Activated CD4-positive, alpha-beta memory T cell treated with anti-CD3 and anti-CD28 coated beads, Interleukin-2, amount 10 ng/mL, durations not matched to agents 7 days and 5 days (primary cell): ENCODE results near the gene PDIA2. TPM values are rescaled to one million over a fixed set of nuclear protein-coding genes. Genes with fewer than 3 reads are reported as not detected.
A peak's percentile ranks its signal among the peaks of the same experiment; 100 is the strongest.
"Not testable (repeated sequence)": the region's sequence is repeated elsewhere in the genome, so short reads cannot be mapped to it uniquely, and the experiment has no call there.

ENCODE experiments used
- CTCF ChIA-PET: fragments of 350-600 bp; sonication (Branson Sonifier 250); formaldehyde crosslinking; loops from one replicate; lab custom pipeline; 2021; ENCODE audit warnings: antibody characterized with exemption, inconsistent platforms; lab: Charles Lee
- POLR2A ChIA-PET: fragments of 350-600 bp; sonication (Branson Sonifier 250); formaldehyde crosslinking; loops from one replicate; lab custom pipeline; 2021; ENCODE audit warnings: antibody characterized with exemption; lab: Charles Lee
- DNase-seq: peaks from one replicate; pipeline ENCODE4 v3.0.0-alpha.2; 2020
- H3K27ac Mint-ChIP-seq: one replicate; pipeline ENCODE4 v1.8.0; 2021; ENCODE audit warnings: mild to moderate bottlenecking, mixed read lengths
- H3K27me3 Mint-ChIP-seq: one replicate; pipeline ENCODE4 v1.8.0; 2021; ENCODE audit warnings: mixed read lengths
- H3K36me3 Mint-ChIP-seq: one replicate; pipeline ENCODE4 v1.8.0; 2021; ENCODE audit warnings: low read depth, mixed read lengths
- H3K4me1 Mint-ChIP-seq: one replicate; pipeline ENCODE4 v1.8.0; 2021; ENCODE audit warnings: mixed read lengths
- H3K4me3 Mint-ChIP-seq: one replicate; pipeline ENCODE4 v1.8.0; 2021; ENCODE audit warnings: mild to moderate bottlenecking, mixed read lengths
- H3K9me3 Mint-ChIP-seq: one replicate; pipeline ENCODE4 v1.8.0; 2021; ENCODE audit warnings: mixed read lengths
- total RNA-seq, 2 experiments: library from RNA; stranded (reverse); gene quantifications; one replicate each; pipeline ENCODE4 v1.2.3, GENCODE V29; 2021

PDIA2 gene
- total RNA-seq, 2 experiments from 2014 or later = not detected

- Mint-ChIP-seq H3K4me1 (peaks cover 47% of the 10 kb centered on the region), H3K4me3 (peak overlapping the region; percentile 51), H3K9me3 (no peaks in the 10 kb centered on the region), H3K36me3 (peaks cover 17% of the 10 kb centered on the region), H3K27ac (no peak overlapping the region), H3K27me3 (no peaks in the 10 kb centered on the region)
- CTCF ChIA-PET = interaction anchor here (1.4 to 2.4 kb wide), 2 partner anchors 20 to 147 kb away, joined by 4 to 10 read pairs; partner anchors contain the start of gene FAM234A
- no peak for DNase-seq
- POLR2A ChIA-PET = interaction anchor here (1.3 to 2.2 kb wide), 2 partner anchors 20 to 27 kb away, joined by 6 to 24 read pairs; partner anchors contain the start of gene FAM234A
Observed at GRCh38 chr16:254461-254860, 28.5 kb upstream of the PDIA2 start.

DNA sequence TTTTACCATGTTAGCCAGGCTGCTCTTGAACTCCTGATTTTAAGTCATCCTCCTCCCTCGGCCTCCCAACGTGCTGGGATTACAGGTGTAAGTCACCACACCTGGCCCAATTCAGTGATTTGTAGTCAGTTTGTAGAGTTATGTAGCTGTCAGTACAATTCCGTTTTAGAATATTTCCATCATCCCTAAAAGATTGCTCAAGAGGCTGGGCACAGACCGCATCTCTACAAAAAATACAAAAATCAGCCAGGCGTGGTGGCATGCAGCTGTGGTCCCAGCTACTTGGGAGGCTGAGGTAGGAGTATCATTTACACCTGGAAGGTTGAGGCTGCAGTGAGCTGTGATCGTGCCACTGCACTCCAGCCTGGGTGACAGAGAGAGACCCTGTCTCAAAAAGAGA is 27.8 kb upstream of the PDIA2 start:
- Mint-ChIP-seq H3K4me1 (peaks cover 48% of the 10 kb centered on the region), H3K36me3 (peaks cover 16% of the 10 kb centered on the region), H3K4me3 (peak overlapping the region; percentile 37), H3K9me3 (no peaks in the 10 kb centered on the region), H3K27ac (peak overlapping the region; percentile 81), H3K27me3 (no peaks in the 10 kb centered on the region)
- ChIA-PET CTCF (interaction anchor here (1.4 kb wide), 1 partner anchor 148 kb away, joined by 4 read pairs; no protein-coding TSS in a partner anchor), POLR2A (interaction anchor here (1.3 kb wide), 1 partner anchor 27 kb away, joined by 6 read pairs; no protein-coding TSS in a partner anchor)
- DNase-seq = no peak

DNA sequence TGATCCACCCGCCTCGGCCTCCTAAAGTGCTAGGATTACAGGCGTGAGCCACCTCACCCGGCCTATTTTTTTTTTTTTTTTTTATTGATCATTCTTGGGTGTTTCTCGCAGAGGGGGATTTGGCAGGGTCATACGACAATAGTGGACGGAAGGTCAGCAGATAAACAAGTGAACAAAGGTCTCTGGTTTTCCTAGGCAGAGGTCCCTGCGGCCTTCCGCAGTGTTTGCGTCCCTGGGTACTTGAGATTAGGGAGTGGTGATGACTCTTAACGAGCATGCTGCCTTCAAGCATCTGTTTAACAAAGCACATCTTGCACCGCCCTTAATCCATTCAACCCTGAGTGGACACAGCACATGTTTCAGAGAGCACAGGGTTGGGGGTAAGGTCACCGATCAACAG is 24.9 kb upstream of the PDIA2 start:
- peaks cover 19% of the 10 kb centered on the region for H3K36me3 Mint-ChIP-seq
- CTCF ChIA-PET, H3K4me3 Mint-ChIP-seq, H3K27ac Mint-ChIP-seq, H3K9me3 Mint-ChIP-seq, H3K27me3 Mint-ChIP-seq, DNase-seq, POLR2A ChIA-PET: not testable (repeated sequence)
- peaks cover 34% of the 10 kb centered on the region for H3K4me1 Mint-ChIP-seq

- Mint-ChIP-seq H3K27me3 (no peaks in the 10 kb centered on the region), H3K9me3 (no peaks in the 10 kb centered on the region), H3K27ac (peak overlapping the region; percentile 7), H3K4me1 (peaks cover 25% of the 10 kb centered on the region), H3K4me3 (no peak overlapping the region), H3K36me3 (peaks cover 15% of the 10 kb centered on the region)
- ChIA-PET CTCF (no interaction called here), POLR2A (no interaction called here)
- DNase-seq = no peak
Observed at GRCh38 chr16:259226-259625, 23.7 kb upstream of the PDIA2 start.

DNA sequence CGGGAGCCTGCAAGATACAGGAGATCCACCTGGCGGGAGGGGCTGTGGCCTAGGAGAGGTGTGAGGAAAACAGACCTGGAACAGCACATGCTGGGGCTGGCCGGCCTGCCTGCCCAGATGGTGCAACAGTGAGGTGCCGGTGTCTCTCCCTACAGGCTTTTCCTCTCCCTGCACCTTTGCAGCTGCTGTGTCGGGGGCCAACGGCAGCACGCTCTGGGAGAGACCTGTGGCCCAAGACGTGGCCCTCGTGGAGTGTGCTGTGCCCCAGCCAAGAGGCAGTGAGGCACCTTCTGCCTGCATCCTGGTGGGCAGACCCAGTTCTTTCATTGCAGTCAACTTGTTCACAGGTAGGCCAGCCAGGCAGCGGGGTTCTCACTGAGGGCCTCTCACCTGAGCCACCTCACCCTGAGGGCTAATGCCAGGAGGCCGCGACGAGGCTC is 23.1 kb upstream of the PDIA2 start:
- Mint-ChIP-seq H3K4me1 (peaks cover 21% of the 10 kb centered on the region), H3K36me3 (peaks cover 14% of the 10 kb centered on the region), H3K4me3 (no peak overlapping the region), H3K27me3 (no peaks in the 10 kb centered on the region), H3K9me3 (no peaks in the 10 kb centered on the region), H3K27ac (no peak overlapping the region)
- CTCF ChIA-PET = no interaction called here
- no peak for DNase-seq
- POLR2A ChIA-PET = no interaction called here

GRCh38 chr16:260326-260725 is 22.6 kb upstream of the PDIA2 start:
- DNase-seq = no peak
- no peak overlapping the region for H3K4me3 Mint-ChIP-seq
- ChIA-PET CTCF (no interaction called here), POLR2A (no interaction called here)
- H3K9me3 Mint-ChIP-seq = no peaks in the 10 kb centered on the region
- H3K36me3 Mint-ChIP-seq = peaks cover 12% of the 10 kb centered on the region
- H3K27me3 Mint-ChIP-seq = no peaks in the 10 kb centered on the region
- no peak overlapping the region for H3K27ac Mint-ChIP-seq
- peaks cover 18% of the 10 kb centered on the region for H3K4me1 Mint-ChIP-seq

DNA sequence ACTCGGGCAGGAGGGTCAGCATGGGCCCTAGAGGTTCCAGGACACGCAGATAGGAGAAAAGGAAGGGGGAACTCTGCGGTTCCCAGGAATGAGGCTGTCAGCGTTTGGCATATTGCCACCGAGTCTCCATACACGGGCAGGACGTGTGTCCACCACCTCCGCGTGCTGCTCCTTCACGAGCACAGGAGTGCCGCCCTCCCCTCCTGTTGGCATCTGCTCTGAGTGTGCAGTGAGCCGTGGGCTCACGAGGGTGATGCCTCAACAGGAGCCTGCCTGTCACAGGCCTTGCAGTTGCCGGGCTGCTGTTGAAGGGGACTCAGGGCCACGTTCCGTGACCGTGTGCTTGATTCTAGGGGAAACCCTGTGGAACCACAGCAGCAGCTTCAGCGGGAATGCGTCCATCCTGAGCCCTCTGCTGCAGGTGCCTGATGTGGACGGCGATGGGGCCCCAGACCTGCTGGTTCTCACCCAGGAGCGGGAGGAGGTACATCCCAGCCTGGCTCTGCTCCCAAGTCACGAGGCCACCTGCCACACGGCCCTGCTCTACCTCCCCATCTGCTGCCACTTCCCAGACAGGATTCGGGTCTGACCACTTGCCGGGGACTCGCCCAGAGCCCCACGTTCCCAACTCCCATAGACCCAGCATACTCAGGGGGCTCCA is 21.8 kb upstream of the PDIA2 start:
- H3K27me3 Mint-ChIP-seq = no peaks in the 10 kb centered on the region
- DNase-seq = no peak
- POLR2A ChIA-PET = no interaction called here
- peaks cover 12% of the 10 kb centered on the region for H3K4me1 Mint-ChIP-seq
- CTCF ChIA-PET = no interaction called here
- H3K27ac Mint-ChIP-seq = no peak overlapping the region
- H3K9me3 Mint-ChIP-seq = no peaks in the 10 kb centered on the region
- peaks cover 7% of the 10 kb centered on the region for H3K36me3 Mint-ChIP-seq
- H3K4me3 Mint-ChIP-seq = no peak overlapping the region

GRCh38 chr16:262121-262745 is 20.7 kb upstream of the PDIA2 start:
- ChIA-PET CTCF (no interaction called here), POLR2A (no interaction called here)
- no peak overlapping the region for H3K4me3 Mint-ChIP-seq
- H3K27me3 Mint-ChIP-seq = no peaks in the 10 kb centered on the region
- no peaks in the 10 kb centered on the region for H3K9me3 Mint-ChIP-seq
- DNase-seq = no peak
- no peak overlapping the region for H3K27ac Mint-ChIP-seq
- H3K4me1 Mint-ChIP-seq = peaks cover 11% of the 10 kb centered on the region
- peaks cover 7% of the 10 kb centered on the region for H3K36me3 Mint-ChIP-seq

- Mint-ChIP-seq H3K4me3 (no peak overlapping the region), H3K4me1 (peaks cover 9% of the 10 kb centered on the region), H3K27ac (no peak overlapping the region), H3K27me3 (no peaks in the 10 kb centered on the region), H3K36me3 (peaks cover 5% of the 10 kb centered on the region), H3K9me3 (peaks cover 3% of the 10 kb centered on the region)
- ChIA-PET CTCF (no interaction called here), POLR2A (no interaction called here)
- no peak for DNase-seq
Observed at GRCh38 chr16:263182-263774, 19.7 kb upstream of the PDIA2 start.

DNA sequence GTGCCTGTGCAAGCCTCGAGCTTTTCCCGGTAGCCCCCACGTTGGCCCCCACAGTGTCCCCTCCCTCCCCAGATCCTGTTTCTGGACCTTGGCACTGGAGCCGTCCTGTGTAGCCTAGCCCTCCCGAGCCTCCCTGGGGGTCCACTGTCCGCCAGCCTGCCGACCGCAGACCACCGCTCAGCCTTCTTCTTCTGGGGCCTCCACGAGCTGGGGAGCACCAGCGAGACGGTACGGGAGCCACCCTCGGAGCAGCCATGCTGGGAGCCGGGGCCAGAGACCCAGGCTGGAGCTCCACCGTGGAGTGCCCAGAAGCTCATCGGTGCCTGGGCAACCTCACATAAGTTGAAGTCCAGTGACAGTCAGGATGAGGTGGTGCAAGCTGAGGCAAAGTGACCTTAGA is 19.0 kb upstream of the PDIA2 start:
- H3K36me3 Mint-ChIP-seq = peaks cover 5% of the 10 kb centered on the region
- peaks cover 8% of the 10 kb centered on the region for H3K4me1 Mint-ChIP-seq
- H3K9me3 Mint-ChIP-seq = peaks cover 3% of the 10 kb centered on the region
- H3K27me3 Mint-ChIP-seq = no peaks in the 10 kb centered on the region
- ChIA-PET CTCF (no interaction called here), POLR2A (no interaction called here)
- H3K27ac Mint-ChIP-seq = no peak overlapping the region
- H3K4me3 Mint-ChIP-seq = no peak overlapping the region
- DNase-seq = no peak

DNA sequence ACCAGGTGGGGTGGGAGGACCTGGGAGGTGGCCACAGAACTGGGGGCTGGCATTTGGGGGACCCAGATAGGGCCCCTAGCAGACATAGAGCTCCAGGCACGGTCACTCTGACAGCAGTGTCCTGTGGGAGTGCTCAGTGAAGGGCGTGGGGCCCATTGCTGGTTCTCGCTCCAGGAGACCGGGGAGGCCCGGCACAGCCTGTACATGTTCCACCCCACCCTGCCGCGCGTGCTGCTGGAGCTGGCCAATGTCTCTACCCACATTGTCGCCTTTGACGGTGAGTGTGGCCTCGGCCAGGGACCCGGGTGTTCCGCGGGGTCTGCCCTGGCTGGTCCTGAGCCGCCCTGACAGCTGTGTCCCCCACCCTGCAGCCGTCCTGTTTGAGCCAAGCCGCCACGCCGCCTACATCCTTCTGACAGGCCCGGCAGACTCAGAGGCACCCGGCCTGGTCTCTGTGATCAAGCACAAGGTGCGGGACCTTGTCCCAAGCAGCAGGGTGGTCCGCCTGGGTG is 18.5 kb upstream of the PDIA2 start:
- POLR2A ChIA-PET = no interaction called here
- Mint-ChIP-seq H3K27ac (no peak overlapping the region), H3K36me3 (peaks cover 5% of the 10 kb centered on the region), H3K4me3 (no peak overlapping the region), H3K27me3 (no peaks in the 10 kb centered on the region), H3K9me3 (peaks cover 3% of the 10 kb centered on the region), H3K4me1 (peaks cover 3% of the 10 kb centered on the region)
- no peak for DNase-seq
- CTCF ChIA-PET = no interaction called here

- POLR2A ChIA-PET = no interaction called here
Observed at GRCh38 chr16:265002-265529, 17.9 kb upstream of the PDIA2 start.

DNA sequence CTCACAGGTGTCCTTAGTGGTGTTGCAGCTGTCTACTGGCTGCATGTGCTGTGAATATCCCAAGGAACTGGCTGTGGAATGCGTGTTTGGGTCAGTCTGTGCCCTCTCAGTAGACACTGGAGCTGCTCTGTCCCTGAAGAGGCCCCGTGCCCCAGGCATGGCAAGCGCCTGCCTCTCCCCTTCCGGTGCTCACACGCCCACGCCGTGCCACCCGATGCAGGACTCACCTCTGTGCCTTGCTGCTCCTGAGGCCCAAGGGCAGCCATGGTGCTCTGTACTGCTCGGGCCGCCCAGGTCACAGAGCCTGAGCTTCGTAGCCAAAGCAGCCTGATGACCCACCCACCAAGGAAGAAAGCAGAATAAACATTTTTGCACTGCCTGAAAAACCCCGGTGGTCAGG is 17.3 kb upstream of the PDIA2 start:
- POLR2A ChIA-PET = no interaction called here
- H3K4me1 Mint-ChIP-seq = peaks cover 3% of the 10 kb centered on the region
- CTCF ChIA-PET = no interaction called here
- H3K36me3 Mint-ChIP-seq = peaks cover 5% of the 10 kb centered on the region
- H3K27me3 Mint-ChIP-seq = no peaks in the 10 kb centered on the region
- DNase-seq = no peak
- no peak overlapping the region for H3K27ac Mint-ChIP-seq
- no peak overlapping the region for H3K4me3 Mint-ChIP-seq
- H3K9me3 Mint-ChIP-seq = peaks cover 3% of the 10 kb centered on the region

More at GRCh38 chr16:265002-265529, 17.9 kb upstream of the PDIA2 start:
- Mint-ChIP-seq H3K27me3 (no peaks in the 10 kb centered on the region), H3K4me3 (no peak overlapping the region), H3K9me3 (peaks cover 3% of the 10 kb centered on the region), H3K27ac (no peak overlapping the region), H3K36me3 (peaks cover 5% of the 10 kb centered on the region), H3K4me1 (peaks cover 3% of the 10 kb centered on the region)
- CTCF ChIA-PET = no interaction called here
- no peak for DNase-seq
